SK-MEL-5 (cell line): ENCODE data around the gene TMEM132D. TPM values are rescaled to one million over a fixed set of nuclear protein-coding genes. Genes with fewer than 3 reads are reported as not detected.

ENCODE experiments used
- DNase-seq: peaks from one replicate; pipeline ENCODE4 v3.0.0-alpha.2; 2016; ENCODE audit warnings: low read depth, low spot score
- in situ Hi-C: cut with HindIII; loops from 2 replicates; pipeline ENCODE4 v1.10.0; 2016; ENCODE audit warnings: low sequenced_read_pairs, high pct_unique_total_duplicates, low pct_unique_long_range_greater_than_20kb
- total RNA-seq: library from RNA; depleted of rRNA; stranded (reverse); fragments of >200 nt; shearing (Covaris generic); gene quantifications from 2 replicates; pipeline ENCODE4 v1.2.3, GENCODE V29; 2014

Gene TMEM132D
- total RNA-seq, 1 experiment from 2014 or later = 0.03 TPM

DNA sequence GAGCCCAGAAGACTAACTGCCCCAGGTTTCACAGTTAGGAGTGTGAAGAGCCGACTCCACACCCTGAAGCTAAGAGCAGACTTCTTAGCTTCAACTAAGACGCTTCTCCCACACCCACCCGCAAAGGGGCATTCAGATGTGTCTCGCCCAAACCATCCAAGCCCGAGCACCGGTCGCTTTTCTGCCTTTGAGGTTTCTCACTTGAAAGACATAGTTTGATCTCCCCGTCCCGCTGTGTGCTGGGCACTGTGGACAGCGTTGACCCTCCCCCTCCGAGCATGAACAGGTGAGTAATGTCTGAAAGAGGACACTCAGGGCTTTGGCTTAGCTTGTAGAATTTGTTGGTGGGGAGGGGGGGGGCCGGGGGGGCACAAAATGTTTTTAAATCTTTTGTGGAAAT, 123.8 kb downstream of the TMEM132D start:
- DNase-seq = no peak
- in situ Hi-C loops = no loop called here

DNA sequence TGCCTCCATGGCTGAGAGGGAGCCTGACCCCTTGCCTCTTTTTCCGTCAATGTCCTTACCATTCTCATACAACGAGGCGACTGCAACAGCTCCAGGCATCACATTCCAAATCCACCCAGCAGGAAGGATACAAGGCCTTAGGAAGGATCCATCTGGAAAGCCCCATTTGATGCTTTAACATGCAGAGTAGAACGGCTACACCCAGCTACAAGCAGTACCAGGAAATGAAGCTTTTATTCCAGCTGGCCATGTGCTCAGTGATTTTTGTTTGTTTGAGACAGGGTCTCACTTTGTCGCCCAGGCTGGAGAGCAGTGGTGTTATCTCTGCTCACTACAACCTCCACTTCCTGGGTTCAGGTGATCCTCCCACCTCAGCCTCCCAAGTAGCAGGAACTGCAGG, 124.8 kb downstream of the TMEM132D start:
- in situ Hi-C loops = no loop called here

GRCh38 chr12:129776977-129777667, 126.7 kb downstream of the TMEM132D start:
- DNase-seq = no peak
- in situ Hi-C loops = no loop called here

More for the DNA sequence above, 124.8 kb downstream of the TMEM132D start:
- DNase-seq = no peak

DNA sequence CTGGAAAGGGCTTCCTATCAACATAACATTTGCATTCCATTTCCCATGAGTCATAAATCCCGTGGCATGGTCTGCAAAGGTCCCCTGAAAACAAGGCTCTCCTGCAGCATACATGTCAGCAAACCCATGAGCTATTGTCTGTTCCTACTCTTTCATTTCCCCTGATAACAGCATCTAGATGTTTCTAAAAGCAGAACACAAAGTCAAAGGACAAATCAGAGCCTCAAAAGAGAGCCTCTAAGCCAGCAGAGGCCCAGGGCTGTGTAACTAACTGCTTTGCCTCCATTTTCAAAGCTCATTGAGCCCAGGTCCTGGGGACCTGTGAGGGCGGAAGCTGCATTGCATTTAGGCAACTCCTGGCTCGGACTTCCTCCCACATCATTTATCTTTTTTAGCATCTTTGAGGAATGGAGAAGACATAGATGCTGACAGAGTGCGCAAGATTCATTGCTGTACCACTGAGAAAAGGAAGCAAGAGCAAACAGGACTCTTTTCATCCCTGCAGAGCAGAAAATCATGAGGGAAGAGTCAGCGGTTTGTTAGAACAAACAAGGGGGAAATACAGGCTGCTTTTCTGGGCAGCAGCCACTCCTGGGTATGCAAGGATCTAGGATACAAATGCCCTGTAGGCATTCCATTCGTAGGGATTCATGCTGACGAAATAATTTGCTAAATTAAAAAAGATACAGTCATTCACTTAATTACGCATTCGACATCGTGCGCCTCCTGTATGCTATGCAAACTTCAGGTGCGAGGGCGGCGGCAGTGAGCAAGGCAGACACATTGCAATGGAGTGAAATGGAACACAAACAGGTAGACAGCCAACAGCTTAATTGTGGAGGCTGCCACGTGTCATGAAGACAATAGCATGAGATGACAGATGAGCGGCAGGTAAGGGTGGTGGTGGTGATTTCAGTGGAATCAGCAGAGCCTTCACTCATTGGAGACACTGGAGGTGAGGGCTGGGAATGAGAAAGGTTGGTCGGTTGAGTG, 131.0 kb downstream of the TMEM132D start:
- in situ Hi-C loops = no loop called here
- no peak for DNase-seq

DNA sequence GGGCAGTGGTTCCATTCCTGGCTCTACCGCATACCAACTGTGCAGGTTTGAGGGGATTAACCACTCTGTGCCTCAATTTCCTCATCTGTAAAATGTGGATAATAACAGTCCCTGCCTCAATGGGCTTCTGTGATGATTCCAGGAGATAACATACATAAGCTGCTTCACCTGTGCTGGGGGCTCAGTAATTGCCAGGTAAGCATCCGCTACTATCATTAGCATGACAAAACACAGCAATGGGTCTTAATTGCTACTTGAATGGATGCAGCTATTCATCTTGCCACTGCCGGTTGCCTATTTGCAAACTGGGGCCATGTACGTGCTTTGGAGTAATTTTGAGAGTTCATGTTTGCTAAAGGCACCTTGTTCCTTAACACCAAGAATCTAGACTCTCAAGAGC, 132.6 kb downstream of the TMEM132D start:
- no peak for DNase-seq
- in situ Hi-C loops = no loop called here

DNA sequence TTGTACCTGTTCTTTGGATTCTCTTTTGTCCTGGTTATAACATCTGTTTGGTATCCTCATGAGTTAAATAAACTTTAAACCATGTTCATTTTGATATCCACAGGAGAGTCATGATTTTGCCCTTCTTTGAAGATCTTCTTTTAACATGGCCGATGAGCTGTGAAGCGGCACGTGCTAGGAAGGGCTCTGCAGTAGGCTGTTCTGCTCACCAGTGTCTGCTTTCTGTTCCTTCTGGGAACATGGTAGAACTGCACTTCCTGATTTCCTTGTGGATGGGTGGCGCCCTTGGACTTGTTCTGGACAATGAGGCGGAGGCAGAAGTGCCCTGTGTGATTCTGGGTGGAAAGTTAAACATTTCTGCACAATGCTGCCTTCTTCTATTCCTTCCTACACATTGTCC, 138.1 kb downstream of the TMEM132D start:
- no peak for DNase-seq
- in situ Hi-C loops = no loop called here

GRCh38 chr12:129762436-129762835, 141.4 kb downstream of the TMEM132D start:
- in situ Hi-C loops = no loop called here
- no peak for DNase-seq

DNA sequence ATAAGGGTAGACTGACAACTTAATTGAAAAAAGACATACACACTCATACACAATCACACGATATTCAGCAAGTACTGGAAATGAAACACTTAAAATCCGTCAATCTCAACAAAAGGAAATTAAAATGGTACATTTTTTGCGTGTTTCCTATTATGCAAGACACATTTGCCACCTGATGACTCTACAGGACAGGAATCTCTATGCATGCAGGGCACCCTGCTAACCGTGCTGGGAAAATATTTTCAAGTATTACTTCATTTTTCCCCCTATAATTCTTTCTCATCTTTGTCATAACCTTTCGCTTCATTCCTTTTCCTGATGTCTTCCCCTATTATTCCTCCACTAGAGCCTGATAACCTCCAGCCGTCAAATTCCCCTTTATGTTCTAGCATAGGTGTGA, 150.2 kb downstream of the TMEM132D start:
- in situ Hi-C loops = no loop called here
- DNase-seq = no peak

- DNase-seq = no peak
- in situ Hi-C loops = no loop called here
Observed at GRCh38 chr12:129750421-129750820, 153.4 kb downstream of the TMEM132D start.

DNA sequence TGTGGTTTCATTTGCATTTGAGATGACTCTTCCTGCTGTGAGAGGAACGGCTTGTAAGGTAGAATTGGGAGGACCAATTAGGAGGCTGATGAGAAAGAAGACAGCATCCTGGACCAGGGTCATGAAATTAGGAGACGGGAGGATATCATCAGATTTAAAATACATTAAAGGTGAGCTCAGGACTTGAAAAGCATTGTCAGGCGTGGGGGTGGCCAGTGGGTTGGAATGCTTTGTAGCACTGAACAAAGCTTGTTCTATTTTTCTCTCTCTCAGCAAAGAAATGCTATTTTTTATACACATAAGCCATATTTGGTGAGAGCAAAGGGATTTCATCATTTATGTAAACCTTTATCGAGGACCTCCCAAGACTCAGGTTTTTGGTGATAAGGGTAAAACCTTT, 157.5 kb downstream of the TMEM132D start:
- DNase-seq = no peak
- in situ Hi-C loops = no loop called here

DNA sequence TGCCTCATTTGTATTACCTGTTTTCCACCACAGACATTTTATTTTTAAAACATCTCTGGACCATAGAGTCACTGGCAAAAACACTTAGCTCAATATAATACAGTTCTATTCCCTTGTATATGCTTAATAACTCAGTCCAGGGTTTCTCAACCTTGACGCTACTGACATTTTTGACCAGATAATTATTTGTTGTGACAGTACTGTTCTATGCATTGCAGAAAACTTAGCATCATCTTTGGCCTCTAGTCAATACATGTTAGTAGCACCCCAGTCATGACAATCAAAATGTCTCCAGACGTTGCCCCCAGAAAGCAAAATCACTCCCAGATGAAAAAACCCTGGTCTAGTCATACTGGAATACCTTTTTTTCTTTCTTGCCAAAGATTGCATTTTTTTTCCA, 174.7 kb downstream of the TMEM132D start:
- DNase-seq = no peak
- in situ Hi-C loops = no loop called here

DNA sequence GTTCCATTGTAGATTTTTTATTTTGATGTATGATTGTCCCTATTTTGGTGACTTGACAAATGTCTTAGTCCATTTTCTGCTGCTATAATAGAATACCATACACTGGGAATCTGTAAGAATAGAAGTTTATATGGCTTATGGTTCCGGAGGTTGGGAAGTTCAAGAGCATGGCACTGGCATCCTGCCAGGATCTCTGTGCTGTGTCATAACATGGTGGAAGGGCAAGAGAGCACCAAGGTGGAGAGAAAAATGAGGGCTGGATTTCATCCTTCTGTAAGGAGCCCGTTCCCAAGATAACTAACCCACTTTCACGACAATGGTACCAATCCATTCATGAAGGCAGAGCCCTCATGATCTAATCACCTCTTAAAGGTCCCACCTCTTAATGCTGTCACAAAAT, 176.7 kb downstream of the TMEM132D start:
- in situ Hi-C loops = no loop called here
- no peak for DNase-seq

GRCh38 chr12:129723260-129723659, 180.6 kb downstream of the TMEM132D start:
- DNase-seq = no peak
- in situ Hi-C loops = no loop called here

DNA sequence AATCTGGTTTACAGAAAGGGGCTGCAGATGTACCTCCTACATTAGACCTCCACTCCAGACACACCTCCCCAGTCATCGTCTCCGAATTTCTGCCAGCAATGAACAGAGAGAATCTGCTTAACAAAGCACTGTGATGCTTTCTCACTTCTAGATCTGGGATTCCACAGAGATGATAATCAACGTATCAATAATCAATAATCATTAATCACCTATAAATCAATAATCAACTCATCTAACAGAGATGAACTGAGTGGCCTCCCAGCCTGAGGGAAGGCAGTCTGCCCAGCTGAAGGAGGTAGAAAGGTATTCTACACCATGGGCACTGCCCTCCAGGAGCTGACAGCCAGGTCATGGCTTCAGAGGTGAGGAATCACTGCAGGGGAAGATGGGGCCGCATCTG, 183.2 kb downstream of the TMEM132D start:
- in situ Hi-C loops = no loop called here
- DNase-seq = no peak

GRCh38 chr12:129719416-129719815, 184.4 kb downstream of the TMEM132D start:
- in situ Hi-C loops = no loop called here

GRCh38 chr12:129717438-129717837, 186.4 kb downstream of the TMEM132D start:
- in situ Hi-C loops = no loop called here
- no peak for DNase-seq

More at GRCh38 chr12:129719416-129719815, 184.4 kb downstream of the TMEM132D start:
- no peak for DNase-seq

DNA sequence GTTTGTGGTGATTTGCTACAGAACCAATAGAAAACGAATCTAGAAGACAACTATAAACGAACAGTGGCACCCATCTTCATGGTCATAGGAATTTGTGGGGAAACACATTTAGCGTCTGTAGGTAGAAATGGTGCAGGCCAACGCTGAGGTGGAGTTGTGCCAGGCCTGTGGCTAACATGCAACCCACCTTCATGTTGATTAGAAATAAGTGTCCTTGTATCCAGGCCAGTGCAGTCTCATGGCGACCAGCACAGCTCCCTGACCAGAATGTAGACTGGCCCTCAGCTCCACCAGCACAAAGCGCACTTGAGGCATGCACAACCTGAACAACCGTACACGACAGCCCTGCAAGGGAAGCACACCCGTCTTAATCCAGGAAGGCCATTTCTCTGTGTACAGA, 187.0 kb downstream of the TMEM132D start:
- no peak for DNase-seq
- in situ Hi-C loops = no loop called here

GRCh38 chr12:129706716-129707115, 197.1 kb downstream of the TMEM132D start:
- in situ Hi-C loops = no loop called here
- no peak for DNase-seq
